H4 (cell line): ENCODE results near the gene LENG9. TPM values are rescaled to one million over a fixed set of nuclear protein-coding genes. Genes with fewer than 3 reads are reported as not detected.

ENCODE experiments used
- DNase-seq: peaks from one replicate; pipeline ENCODE4 v3.0.0-alpha.2; 2015; ENCODE audit warnings: low spot score
- total RNA-seq: library from RNA; depleted of rRNA; stranded (reverse); fragments of >200 nt; shearing (Covaris generic); gene quantifications from 2 replicates; pipeline ENCODE4 v1.2.3, GENCODE V29; 2014

The LENG9 gene
- total RNA-seq, 1 experiment from 2014 or later: 0.64 TPM

GRCh38 chr19:54439174-54439851 is 24.3 kb downstream of the LENG9 start:
- DNase-seq: peak; percentile 64

- DNase-seq: no peak
These were observed 26.8 kb downstream of the LENG9 start for GRCh38 chr19:54436628-54437252.

GRCh38 chr19:54436031-54436523 is 27.5 kb downstream of the LENG9 start:
- no peak for DNase-seq

GRCh38 chr19:54435551-54436016 is 28.0 kb downstream of the LENG9 start:
- no peak for DNase-seq

- no peak for DNase-seq
These were observed 28.7 kb downstream of the LENG9 start for GRCh38 chr19:54434873-54435214.

GRCh38 chr19:54434112-54434872 is 29.3 kb downstream of the LENG9 start:
- no peak for DNase-seq

- no peak for DNase-seq
These were observed 29.9 kb downstream of the LENG9 start for GRCh38 chr19:54433697-54434096.

GRCh38 chr19:54432144-54432738 is 31.3 kb downstream of the LENG9 start:
- DNase-seq: no peak

- no peak for DNase-seq
These were observed 32.2 kb downstream of the LENG9 start for GRCh38 chr19:54431255-54431838.

GRCh38 chr19:54430306-54431254 is 33.0 kb downstream of the LENG9 start:
- no peak for DNase-seq

- no peak for DNase-seq
These were observed 33.9 kb downstream of the LENG9 start for GRCh38 chr19:54429545-54430227.

GRCh38 chr19:54429176-54429495 is 34.4 kb downstream of the LENG9 start:
- no peak for DNase-seq

- DNase-seq: no peak
These were observed 35.0 kb downstream of the LENG9 start for GRCh38 chr19:54428323-54429175.

- DNase-seq: no peak
These were observed 36.0 kb downstream of the LENG9 start for GRCh38 chr19:54427586-54427985.

- DNase-seq: no peak
These were observed 37.2 kb downstream of the LENG9 start for GRCh38 chr19:54426291-54426931.

- no peak for DNase-seq
These were observed 38.2 kb downstream of the LENG9 start for GRCh38 chr19:54425382-54425723.

- no peak for DNase-seq
These were observed 38.8 kb downstream of the LENG9 start for GRCh38 chr19:54424660-54425381.

- DNase-seq: no peak
These were observed 39.4 kb downstream of the LENG9 start for GRCh38 chr19:54424201-54424600.
